NCI-H345 treated with DMSO at 0.1 percent for 48 hours (cell line): ENCODE results near the gene YTHDF1.

Experiments
- DNase-seq: peaks from one replicate; lab custom pipeline; 2025; ENCODE audit not compliant: unreplicated experiment; lab: John Stamatoyannopoulos, UW

YTHDF1 gene

DNA sequence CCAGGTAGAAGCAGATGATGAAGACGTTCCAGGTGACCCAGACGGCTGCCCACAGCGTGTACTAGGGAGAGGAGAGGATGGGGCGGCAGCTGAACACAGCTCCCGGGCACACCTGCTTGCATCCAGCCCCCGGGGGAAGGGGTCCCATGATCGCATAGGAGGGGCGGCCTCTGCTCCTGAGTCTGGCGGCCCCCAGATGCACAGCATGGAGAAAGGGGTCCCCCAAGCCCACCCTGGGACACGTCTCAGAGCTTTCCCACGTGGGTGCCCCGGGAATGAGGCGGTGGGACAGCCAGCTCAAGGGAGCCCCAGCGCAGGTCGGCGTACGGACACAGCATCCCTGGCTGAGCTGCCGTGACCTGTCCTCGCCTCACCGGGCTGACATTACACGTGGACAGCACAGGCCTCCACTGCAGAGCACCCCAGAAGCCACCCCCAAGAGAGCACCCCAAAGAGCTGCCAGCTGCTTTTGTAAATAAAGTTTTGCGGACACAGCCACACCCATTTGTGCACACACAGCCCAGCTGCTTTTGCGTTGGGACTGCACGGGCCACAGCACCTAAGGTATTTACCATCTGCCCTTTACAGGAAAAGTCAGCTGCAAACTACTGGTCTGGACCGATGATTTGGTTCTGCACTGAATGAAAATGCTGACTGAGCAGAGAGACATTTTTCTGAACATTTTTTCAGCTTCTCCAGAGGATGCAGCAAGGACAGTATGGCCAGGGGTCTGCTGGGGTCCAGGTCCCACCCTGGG is 33.1 kb upstream of the YTHDF1 start:
- DNase-seq = no peak

GRCh38 chr20:63247671-63248228 is 31.8 kb upstream of the YTHDF1 start:
- no peak for DNase-seq

GRCh38 chr20:63246490-63247288 is 30.8 kb upstream of the YTHDF1 start:
- DNase-seq = no peak

DNA sequence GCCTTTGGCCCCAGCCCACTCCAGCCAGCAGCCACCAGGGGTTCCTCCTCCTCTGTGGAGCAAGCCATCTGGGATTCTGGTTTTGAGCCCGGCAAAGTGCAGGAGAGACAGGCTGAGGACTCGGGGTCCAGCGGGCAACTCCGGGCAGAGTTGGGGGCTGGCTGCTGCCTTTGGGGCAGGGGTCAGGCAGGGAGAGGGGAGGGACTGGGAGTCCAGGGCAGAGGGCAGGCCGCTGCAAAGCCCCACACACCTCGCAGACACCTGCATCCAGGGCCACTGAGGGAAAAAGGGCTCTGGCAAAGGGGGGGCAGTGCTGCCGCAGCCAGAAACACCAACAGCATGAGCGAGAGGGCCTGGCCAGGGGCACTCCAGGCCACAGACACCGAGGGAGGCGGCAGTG is 28.5 kb upstream of the YTHDF1 start:
- DNase-seq = no peak

DNA sequence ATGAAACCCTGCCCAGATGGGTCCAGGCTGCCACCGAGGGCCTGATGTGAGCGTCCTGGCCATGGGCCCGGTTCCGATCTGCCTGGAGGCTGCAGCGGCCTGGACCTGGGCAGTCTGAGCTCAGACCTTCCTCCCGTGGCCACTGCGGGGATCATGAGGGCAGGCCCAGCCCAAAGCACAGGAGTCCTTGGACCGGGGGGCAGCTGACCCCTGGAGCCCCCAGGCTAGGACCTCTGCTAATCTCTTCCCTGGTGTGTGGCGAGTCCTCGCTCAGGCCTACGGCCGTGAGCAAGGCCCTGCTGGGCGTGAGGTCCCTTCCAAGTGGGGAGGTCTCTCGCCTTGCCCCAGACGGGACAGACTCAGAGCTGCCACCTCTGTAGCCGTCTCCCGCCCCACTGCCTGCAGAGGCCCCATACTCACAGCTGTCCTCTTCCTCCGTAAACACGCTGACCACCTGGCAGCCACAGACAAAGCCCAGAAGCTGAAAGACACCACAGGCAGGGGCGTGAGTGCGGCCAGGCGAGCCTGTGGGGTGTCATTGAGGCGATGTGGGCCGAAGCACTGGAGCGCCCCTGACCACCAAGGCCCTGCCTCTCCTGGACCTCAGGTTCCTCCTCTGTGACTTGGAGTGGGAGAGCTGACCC is 27.8 kb upstream of the YTHDF1 start:
- DNase-seq = no peak

- DNase-seq = no peak
Measured at GRCh38 chr20:63242736-63243135, 26.8 kb upstream of the YTHDF1 start.

GRCh38 chr20:63241272-63241671 is 25.3 kb upstream of the YTHDF1 start:
- DNase-seq = no peak

DNA sequence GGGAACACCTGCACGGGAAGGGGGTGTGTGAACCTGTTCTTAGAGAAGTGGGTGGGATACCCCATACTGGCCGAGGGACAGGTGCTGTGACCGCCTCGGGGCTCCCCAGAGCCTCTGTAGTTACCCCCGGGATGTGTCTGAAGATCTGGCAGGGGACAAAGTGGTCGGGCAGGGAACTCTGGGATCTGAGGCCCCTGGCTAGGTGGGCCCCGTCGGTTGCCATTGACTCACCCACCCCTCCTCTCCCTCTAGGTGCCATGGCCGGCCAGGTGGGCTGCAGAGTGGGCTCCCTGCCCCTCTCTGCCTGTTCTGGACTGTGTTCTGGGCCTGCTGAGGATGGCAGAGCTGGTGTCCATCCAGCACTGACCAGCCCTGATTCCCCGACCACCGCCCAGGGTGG is 24.1 kb upstream of the YTHDF1 start:
- no peak for DNase-seq

DNA sequence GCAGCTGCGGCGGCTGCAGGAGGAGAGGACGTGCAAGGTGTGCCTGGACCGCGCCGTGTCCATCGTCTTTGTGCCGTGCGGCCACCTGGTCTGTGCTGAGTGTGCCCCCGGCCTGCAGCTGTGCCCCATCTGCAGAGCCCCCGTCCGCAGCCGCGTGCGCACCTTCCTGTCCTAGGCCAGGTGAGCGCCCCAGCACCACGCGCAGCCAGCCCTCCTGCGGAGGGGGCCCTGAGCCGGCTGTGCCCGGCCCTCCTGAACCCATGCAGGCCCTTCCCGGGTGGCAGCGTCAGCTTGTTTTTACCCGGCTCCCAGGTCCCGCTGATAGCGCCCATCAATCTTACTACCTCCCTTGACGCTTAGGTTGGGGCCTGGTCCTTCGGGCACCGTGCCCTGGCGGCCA is 23.5 kb upstream of the YTHDF1 start:
- no peak for DNase-seq

GRCh38 chr20:63238514-63239125 is 22.7 kb upstream of the YTHDF1 start:
- DNase-seq = no peak

DNA sequence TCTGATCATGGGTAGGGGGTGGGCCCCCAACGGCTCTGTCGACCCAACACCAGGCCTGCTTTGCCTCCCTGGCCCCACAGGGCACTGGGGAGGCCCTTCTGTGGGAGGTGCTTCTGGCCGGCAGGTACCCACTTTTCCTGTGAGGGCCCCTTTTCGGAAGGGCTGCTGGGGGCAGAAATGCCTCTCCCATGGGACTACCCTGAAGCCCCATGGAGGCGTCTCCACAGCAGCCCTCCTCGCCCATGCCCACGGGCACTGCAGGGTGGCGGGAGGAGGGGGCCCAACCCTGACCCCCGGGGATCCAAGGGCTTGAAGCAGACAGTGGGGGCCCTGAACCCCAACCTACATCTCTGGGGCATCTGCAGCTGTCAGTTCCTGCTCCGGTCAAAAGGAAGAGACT is 22.1 kb upstream of the YTHDF1 start:
- DNase-seq = no peak

- no peak for DNase-seq
Measured at GRCh38 chr20:63236116-63236837, 20.3 kb upstream of the YTHDF1 start.

DNA sequence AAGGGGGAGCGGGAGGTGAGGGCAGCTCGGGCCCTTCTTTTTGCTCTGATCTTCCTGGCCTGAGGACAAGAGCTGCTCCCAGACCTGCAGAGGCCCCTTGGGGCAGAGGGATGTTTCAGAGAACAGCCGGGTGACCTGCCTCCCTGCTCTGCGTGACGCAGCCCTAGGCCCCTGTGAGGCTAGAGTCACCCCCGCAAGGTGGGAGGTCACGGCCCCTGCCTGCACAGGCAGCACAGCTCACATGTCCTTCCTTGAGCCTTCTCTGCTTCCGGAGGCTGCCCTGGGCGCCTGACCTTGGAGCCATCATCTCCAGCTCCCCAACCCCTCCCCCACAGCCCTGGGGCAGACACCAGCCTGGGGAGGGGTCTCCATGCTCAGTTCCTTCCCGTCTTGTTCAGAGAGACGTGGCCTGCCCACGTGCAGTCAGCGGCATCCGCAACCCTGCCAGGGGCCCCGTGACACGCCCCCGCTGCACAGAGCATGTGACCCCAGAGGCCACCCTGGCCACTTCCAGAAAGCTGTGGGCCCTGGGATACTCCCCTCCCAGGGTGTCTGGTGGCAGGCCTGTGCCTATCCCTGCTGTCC is 19.6 kb upstream of the YTHDF1 start, which contains the start of gene BIRC7:
BIRC7 (plus strand) TSS at position 507 of the 585 bp plus-strand sequence. CDS start 192 bp downstream, outside the sequence.
- DNase-seq = no peak

DNA sequence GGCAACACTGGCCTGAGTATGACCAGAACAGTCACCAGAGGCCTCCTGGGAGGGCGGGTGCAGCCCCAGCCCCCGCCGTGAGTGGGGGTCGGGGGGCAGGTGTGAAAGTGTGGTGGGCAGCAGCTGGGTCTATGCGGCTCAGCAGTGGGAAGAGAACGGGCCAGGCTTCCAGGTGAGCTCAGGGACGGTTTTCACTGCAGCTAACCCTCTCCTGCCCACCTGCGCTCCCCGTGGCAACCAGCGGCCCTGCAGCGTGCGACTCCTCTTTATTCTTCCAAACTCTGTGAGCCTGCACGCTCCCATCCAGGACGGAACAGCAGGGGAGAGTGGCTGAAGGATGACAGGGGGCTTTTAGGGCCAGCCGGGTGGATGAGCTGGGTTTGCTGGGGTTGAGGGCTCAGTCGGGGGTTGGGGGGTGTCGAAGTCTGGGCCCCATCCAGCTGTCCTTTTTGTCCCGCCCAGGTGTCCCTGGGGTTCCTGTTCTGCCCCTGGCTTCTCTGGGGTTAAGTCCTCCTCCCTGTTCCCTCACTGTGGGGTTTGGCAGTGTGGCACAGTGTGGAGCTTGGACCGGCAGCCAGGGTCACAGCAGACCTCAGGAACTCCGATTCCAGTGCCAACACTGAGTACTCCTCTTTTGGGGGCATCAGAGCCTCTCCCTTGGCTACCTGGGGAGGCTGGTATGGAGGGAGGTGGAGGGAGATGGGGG is 18.9 kb upstream of the YTHDF1 start:
- DNase-seq = peak; percentile 16

- no peak for DNase-seq
Measured at GRCh38 chr20:63233924-63234323, 18.0 kb upstream of the YTHDF1 start.

- no peak for DNase-seq
Measured at GRCh38 chr20:63233061-63233344, 17.1 kb upstream of the YTHDF1 start.

- no peak for DNase-seq
Measured at GRCh38 chr20:63232235-63233060, 16.5 kb upstream of the YTHDF1 start.

- no peak for DNase-seq
Measured at GRCh38 chr20:63230800-63231268, 14.9 kb upstream of the YTHDF1 start.

DNA sequence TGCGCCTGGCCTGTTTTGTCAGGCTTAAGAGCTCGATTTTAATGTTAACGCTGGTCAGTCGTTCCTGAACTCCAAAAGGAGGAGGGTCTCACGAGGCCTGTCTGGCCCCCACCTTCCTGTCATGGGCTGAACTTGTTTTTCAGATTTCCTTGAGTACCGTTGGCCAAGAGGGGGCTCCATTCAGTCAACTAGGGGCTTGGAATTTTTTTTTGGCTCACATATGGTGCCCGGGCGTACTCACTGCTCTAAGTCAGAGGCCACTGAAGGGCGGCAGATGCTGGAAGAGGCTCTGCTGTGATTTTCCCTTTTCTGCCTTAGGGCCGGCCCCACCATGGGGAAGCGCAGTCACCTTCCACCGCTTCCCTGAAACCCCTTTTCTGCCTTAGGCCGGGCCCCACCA is 12.9 kb upstream of the YTHDF1 start:
- no peak for DNase-seq
